Testis (tissue), 3 donors: ENCODE measurements around the gene RNF40. TPM values are rescaled to one million over a fixed set of nuclear protein-coding genes. Genes with fewer than 3 reads are reported as not detected.

Experiments used
- DNase-seq: peaks from one replicate; pipeline ENCODE4 v3.0.0-alpha.2; 2019
- H3K27ac ChIP-seq, 2 donors: fragments of 200-600 bp; sonication (generic); one replicate each; pipeline ENCODE4 v1.5.1; 2019
- H3K27me3 ChIP-seq: fragments of 200-600 bp; sonication (generic); one replicate; pipeline ENCODE4 v1.5.1; 2019
- H3K36me3 ChIP-seq: fragments of 200-600 bp; sonication (generic); one replicate; pipeline ENCODE4 v1.5.1; 2017; ENCODE audit warnings: low read depth; ENCODE audit errors: missing control alignments
- H3K4me1 ChIP-seq: fragments of 200-600 bp; sonication (generic); one replicate; pipeline ENCODE4 v1.5.1; 2019
- H3K4me3 ChIP-seq, 2 donors: fragments of 200-600 bp; sonication (generic); one replicate each; pipeline ENCODE4 v1.5.1; 2017 to 2019
- H3K9me3 ChIP-seq: fragments of 200-600 bp; sonication (generic); one replicate; pipeline ENCODE4 v1.5.1; 2017
- POLR2A ChIP-seq: fragments of 450-650 bp; IDR thresholded peaks from one replicate; pipeline ENCODE4 v1.6.1; 2017; ENCODE audit warnings: antibody characterized with exemption, mild to moderate bottlenecking, moderate library complexity
- WGBS, 2 donors: methylation state at CpG; one replicate each; pipeline ENCODE4 v1.1.5; 2018; 5-methylcytosine and 5-hydroxymethylcytosine counted together
- intact Hi-C: fragments of 100-400 bp; cut with DNase I; formaldehyde crosslinking; loops from one replicate; pipeline ENCODE4 v1.15.1; 2023; ENCODE audit warnings: low total_unique reads
- polyA plus RNA-seq: library from polyadenylated mRNA; stranded (reverse); fragments of 350-450 nt; fragmentation: Illumina TruSeq; extraction: RNeasy Lipid Tissue Mini Kit (QIAGEN cat#74804); gene quantifications from one replicate; pipeline ENCODE4 v1.2.3, GENCODE V29; 2014; ENCODE audit warnings: low read depth, low replicate concordance; ENCODE audit not compliant: insufficient read depth
- total RNA-seq, 2 donors: library from RNA; depleted of rRNA; stranded (reverse); fragments of >200 nt; gene quantifications; one replicate each; pipeline ENCODE4 v1.2.3, GENCODE V29; 2016
- TF ChIP-seq, protein P1 (sequence below), 3 experiments: fragments of 450-650 bp in 2 of 3; fragments of 200-600 bp in 1 of 3; sonication (generic) in 1 of 3; IDR thresholded peaks; one replicate each; pipeline ENCODE4 v1.5.1; 2016 to 2019; ENCODE audit warnings: antibody characterized with exemption in 3 of 3, mild to moderate bottlenecking in 2 of 3, moderate library complexity in 1 of 3

Gene RNF40
- total and polyA plus RNA-seq, 3 donors from 2014 or later: 143 to 219 (median 162) TPM

DNA sequence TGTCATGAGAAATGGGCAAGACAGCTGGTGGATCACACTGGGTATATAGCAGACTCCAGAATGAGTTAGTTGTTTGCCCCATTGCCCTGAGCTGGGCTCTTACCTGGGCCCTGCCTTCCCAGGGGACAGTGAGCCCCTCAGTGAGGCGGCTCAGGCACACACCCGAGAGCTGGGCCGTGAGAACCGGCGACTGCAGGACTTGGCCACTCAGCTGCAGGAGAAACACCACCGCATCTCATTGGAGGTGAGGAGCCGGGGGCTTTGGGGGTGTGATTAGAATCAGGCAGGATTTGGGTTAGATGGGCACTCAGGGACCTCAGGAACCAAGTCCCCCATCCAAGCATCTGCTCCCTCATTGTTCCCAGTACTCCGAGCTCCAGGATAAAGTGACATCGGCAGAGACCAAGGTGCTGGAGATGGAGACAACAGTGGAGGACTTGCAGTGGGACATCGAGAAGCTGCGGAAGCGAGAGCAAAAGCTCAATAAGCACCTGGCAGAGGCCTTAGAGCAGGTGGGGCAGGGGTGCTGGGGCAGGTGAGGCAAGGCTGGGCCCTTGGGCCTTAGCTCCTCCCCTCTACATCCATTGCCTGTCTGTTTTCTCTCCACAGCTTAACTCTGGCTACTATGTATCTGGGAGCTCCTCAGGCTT, 2.8 kb downstream of the RNF40 start:
- WGBS, 2 donors: 91 to 95% methylated on average over 11 to 12 of the region's 12 CpGs
- DNase-seq: no peak
- Histone ChIP-seq H3K27ac (no peak overlapping the region), H3K27me3 (no peaks in the 10 kb centered on the region), H3K4me1 (peaks cover 22% of the 10 kb centered on the region), H3K9me3 (no peaks in the 10 kb centered on the region), H3K36me3 (no peaks in the 10 kb centered on the region), H3K4me3 (no peak overlapping the region)
- intact Hi-C loops: no loop called here
- TF ChIP-seq, protein P1, sequence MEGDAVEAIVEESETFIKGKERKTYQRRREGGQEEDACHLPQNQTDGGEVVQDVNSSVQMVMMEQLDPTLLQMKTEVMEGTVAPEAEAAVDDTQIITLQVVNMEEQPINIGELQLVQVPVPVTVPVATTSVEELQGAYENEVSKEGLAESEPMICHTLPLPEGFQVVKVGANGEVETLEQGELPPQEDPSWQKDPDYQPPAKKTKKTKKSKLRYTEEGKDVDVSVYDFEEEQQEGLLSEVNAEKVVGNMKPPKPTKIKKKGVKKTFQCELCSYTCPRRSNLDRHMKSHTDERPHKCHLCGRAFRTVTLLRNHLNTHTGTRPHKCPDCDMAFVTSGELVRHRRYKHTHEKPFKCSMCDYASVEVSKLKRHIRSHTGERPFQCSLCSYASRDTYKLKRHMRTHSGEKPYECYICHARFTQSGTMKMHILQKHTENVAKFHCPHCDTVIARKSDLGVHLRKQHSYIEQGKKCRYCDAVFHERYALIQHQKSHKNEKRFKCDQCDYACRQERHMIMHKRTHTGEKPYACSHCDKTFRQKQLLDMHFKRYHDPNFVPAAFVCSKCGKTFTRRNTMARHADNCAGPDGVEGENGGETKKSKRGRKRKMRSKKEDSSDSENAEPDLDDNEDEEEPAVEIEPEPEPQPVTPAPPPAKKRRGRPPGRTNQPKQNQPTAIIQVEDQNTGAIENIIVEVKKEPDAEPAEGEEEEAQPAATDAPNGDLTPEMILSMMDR (IDR thresholded peaks at IDR 0.05): no peak
- TF ChIP-seq POLR2A: no peak

DNA sequence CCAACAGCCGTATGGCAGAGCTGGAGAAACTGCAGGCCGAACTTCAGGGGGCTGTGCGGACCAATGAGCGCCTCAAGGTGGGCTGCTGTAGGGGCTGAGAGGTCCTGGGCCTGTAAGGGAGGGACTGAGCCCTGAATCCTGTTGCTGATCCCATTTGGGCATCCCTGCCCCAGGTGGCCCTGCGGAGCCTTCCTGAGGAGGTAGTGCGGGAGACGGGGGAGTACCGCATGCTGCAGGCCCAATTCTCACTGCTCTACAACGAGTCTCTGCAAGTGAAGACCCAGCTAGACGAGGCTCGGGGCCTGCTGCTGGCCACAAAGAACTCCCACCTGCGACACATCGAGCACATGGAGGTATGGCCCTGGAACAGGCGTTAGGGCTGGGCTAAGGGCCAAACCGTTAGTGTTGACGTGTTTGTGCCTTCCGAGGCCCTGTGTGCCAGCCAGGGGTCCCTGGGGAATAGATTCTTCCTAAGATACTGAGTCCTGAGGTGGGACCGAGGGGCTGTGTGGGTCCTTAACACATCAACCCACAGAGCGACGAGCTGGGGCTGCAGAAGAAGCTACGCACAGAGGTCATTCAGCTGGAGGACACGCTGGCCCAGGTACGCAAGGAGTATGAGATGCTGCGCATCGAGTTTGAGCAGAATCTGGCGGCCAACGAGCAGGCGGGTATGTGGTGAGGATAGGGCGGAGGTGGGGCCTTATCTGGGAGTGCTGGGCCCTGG, 4.2 kb downstream of the RNF40 start:
- WGBS, 2 donors: 83 to 85% methylated on average over 15 to 28 of the region's 29 CpGs
- TF ChIP-seq POLR2A: no peak
- H3K4me3 ChIP-seq: no peak overlapping the region
- no peaks in the 10 kb centered on the region for H3K9me3 ChIP-seq
- no peak for DNase-seq
- no peak overlapping the region for H3K27ac ChIP-seq
- H3K4me1 ChIP-seq: peaks cover 15% of the 10 kb centered on the region
- no peaks in the 10 kb centered on the region for H3K27me3 ChIP-seq
- intact Hi-C loops: no loop called here
- no peaks in the 10 kb centered on the region for H3K36me3 ChIP-seq

DNA sequence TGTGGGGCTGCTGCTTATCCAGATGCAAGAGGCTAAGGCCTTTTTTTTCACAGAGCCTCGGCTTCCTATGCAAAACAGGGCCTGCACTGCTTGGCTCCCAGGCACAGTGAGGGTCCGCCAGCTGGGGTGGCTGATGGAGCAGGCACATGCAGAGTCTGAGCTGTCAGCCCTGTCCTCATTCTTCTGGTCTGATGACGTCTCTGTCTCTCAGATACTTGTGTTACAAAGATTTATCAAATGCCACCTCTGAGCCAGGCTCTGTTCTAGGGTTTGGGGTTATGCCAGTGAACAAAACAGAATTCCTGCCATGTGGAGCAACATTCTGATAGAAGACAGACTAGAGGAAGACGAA, 4.8 kb downstream of the RNF40 start:
- H3K9me3 ChIP-seq: no peaks in the 10 kb centered on the region

DNA sequence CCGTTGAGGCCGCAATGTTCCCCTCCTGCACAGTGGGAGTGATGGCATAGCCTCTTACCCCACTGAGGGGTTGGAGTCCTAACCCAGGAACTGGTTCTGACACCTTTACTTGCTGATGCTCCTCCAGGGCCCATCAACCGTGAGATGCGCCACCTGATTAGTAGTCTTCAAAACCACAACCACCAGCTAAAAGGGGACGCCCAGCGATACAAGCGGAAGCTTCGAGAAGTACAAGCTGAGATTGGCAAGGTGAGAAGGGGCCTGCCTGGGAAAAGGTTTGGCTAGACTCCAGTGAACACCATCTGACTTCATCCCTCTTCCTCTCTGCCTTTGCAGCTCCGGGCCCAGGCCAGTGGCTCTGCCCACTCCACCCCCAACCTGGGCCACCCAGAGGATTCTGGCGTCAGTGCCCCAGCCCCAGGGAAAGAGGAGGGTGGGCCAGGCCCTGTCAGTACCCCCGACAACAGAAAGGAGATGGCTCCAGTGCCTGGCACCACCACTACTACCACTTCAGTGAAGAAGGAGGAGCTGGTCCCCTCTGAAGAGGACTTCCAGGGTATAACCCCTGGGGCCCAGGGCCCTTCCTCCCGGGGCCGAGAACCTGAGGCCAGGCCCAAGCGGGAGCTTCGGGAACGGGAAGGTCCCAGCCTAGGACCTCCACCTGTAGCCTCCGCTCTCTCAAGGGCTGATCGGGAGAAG, 5.8 kb downstream of the RNF40 start:
- Histone ChIP-seq H3K27ac (no peak overlapping the region), H3K4me1 (peaks cover 10% of the 10 kb centered on the region), H3K36me3 (no peaks in the 10 kb centered on the region), H3K9me3 (no peaks in the 10 kb centered on the region), H3K27me3 (no peaks in the 10 kb centered on the region), H3K4me3 (no peak overlapping the region)
- WGBS, 2 donors: 89 to 90% methylated on average over 11 to 18 of the region's 18 CpGs
- DNase-seq: no peak
- intact Hi-C loops: no loop called here
- TF ChIP-seq POLR2A: no peak

More for the DNA sequence above, 4.8 kb downstream of the RNF40 start:
- H3K36me3 ChIP-seq: no peaks in the 10 kb centered on the region
- WGBS, 2 donors: 65 to 75% methylated on average over 4 of the region's 4 CpGs
- H3K4me1 ChIP-seq: peaks cover 15% of the 10 kb centered on the region
- DNase-seq: peak; percentile 41
- no peak overlapping the region for H3K27ac ChIP-seq
- H3K27me3 ChIP-seq: no peaks in the 10 kb centered on the region
- TF ChIP-seq, protein P1 (IDR thresholded peaks at IDR 0.05): no peak
- no peak for TF ChIP-seq POLR2A
- no peak overlapping the region for H3K4me3 ChIP-seq
- intact Hi-C loops: no loop called here

DNA sequence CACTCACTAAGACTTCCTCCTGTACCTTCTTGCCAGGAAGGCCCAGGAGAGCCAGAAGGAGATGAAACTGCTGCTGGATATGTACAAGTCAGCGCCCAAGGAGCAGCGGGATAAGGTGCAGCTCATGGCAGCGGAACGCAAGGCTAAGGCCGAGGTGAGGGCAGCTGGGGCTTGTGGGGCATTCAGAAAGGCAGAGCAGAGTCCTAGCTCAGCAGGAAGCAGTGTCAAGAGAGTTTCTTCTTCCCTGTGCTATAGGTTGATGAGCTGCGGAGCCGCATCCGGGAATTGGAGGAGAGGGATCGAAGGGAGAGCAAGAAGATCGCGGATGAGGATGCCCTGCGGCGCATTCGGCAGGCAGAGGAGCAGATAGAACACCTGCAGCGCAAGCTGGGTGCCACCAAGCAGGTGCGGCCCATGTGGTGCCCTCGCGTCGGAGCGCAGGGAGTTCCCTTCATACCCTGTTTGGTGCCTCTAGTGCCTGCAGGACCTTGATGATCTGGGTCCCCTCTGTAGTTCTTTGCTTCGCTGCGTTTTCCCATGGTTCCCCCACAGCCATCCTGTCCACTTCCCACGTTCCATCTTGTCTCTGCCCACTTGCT, 6.6 kb downstream of the RNF40 start:
- H3K4me3 ChIP-seq: no peak overlapping the region
- H3K27me3 ChIP-seq: no peaks in the 10 kb centered on the region
- H3K9me3 ChIP-seq: no peaks in the 10 kb centered on the region
- TF ChIP-seq POLR2A: no peak
- TF ChIP-seq, protein P1 (IDR thresholded peaks at IDR 0.05): no peak
- peaks cover 3% of the 10 kb centered on the region for H3K4me1 ChIP-seq
- H3K36me3 ChIP-seq: no peaks in the 10 kb centered on the region
- DNase-seq: no peak
- intact Hi-C loops: no loop called here
- 94% methylated on average over 23 of the region's 23 CpGs for WGBS, 2 donors
- no peak overlapping the region for H3K27ac ChIP-seq
